Transverse colon (tissue), 4 donors: ENCODE results near the gene SCYL1. TPM values are rescaled to one million over a fixed set of nuclear protein-coding genes. Genes with fewer than 3 reads are reported as not detected.

Experiments used
- DNase-seq: peaks from one replicate; pipeline ENCODE4 v3.0.0-alpha.2; 2019
- H3K27ac ChIP-seq, 4 donors: fragments of 200-600 bp; sonication (generic); 2 replicates each; pipeline ENCODE4 v1.5.1; 2016 to 2018; ENCODE audit warnings: inconsistent platforms in 4 of 4
- H3K27me3 ChIP-seq: fragments of 200-600 bp; sonication (generic); 2 replicates; pipeline ENCODE4 v1.5.1; 2017; ENCODE audit warnings: inconsistent platforms
- H3K36me3 ChIP-seq, 4 donors: fragments of 200-600 bp; sonication (generic); 2 replicates each; pipeline ENCODE4 v1.5.1; 2017 to 2019; ENCODE audit warnings: inconsistent platforms in 4 of 4
- H3K4me1 ChIP-seq, 4 donors: fragments of 200-600 bp; sonication (generic); 2 replicates each; pipeline ENCODE4 v1.5.1; 2017 to 2020; ENCODE audit warnings: inconsistent platforms in 4 of 4
- H3K4me3 ChIP-seq, 4 donors: fragments of 200-600 bp; sonication (generic); 1 replicate in 1 of 4; 2 replicates in 3 of 4; pipeline versions ENCODE4 v1.5.1 to v1.6.1; 2017 to 2019; ENCODE audit warnings: inconsistent platforms in 4 of 4
- H3K9me3 ChIP-seq, 2 donors: fragments of 200-600 bp; sonication (generic); 2 replicates each; pipeline ENCODE4 v1.5.1; 2017 to 2019; ENCODE audit warnings: inconsistent platforms in 2 of 2
- EP300 ChIP-seq: sonication (generic); formaldehyde crosslinking; IDR thresholded peaks from one replicate; pipeline ENCODE4 v1.6.1; 2017; ENCODE audit warnings: antibody characterized with exemption, low read depth
- POLR2A ChIP-seq: fragments of 450-650 bp; IDR thresholded peaks from one replicate; pipeline ENCODE4 v1.6.1; 2016; ENCODE audit warnings: antibody characterized with exemption, mild to moderate bottlenecking, moderate library complexity
- POLR2AphosphoS5 ChIP-seq, 3 donors: sonication (generic); formaldehyde crosslinking; IDR thresholded peaks; one replicate each; pipeline ENCODE4 v1.6.1; 2016; ENCODE audit warnings: antibody characterized with exemption in 3 of 3
- WGBS, 2 donors: methylation state at CpG; one replicate each; pipeline ENCODE4 v1.1.5; 2018; ENCODE audit warnings: low coverage in 1 of 2; 5-methylcytosine and 5-hydroxymethylcytosine counted together
- in situ Hi-C, 4 donors: fragments of 200-750 bp; cut with MboI; loops; one replicate each; pipeline versions ENCODE4 v1.15.0 to v1.15.1; 2017; ENCODE audit warnings: low sequenced_read_pairs in 3 of 4, low pct_ligation_motif_present in 1 of 4, low pct_unique_long_range_greater_than_20kb in 1 of 4
- intact Hi-C: fragments of 100-400 bp; cut with DNase I; formaldehyde crosslinking; loops from one replicate; pipeline ENCODE4 v1.15.1; 2023; ENCODE audit warnings: low total_unique reads
- total RNA-seq, 4 donors: library from RNA; depleted of rRNA; stranded (reverse); fragments of >200 nt; gene quantifications; one replicate each; pipeline ENCODE4 v1.1.0, GENCODE V29; 2016
- TF ChIP-seq, protein P1 (sequence below), 5 experiments: fragments of 200-600 bp in 3 of 5; fragments of 450-650 bp in 2 of 5; sonication (generic) in 3 of 5; IDR thresholded peaks; 1 replicate in 2 of 5; 2 replicates in 3 of 5; pipeline ENCODE4 v1.5.1; 2016 to 2017; ENCODE audit warnings: antibody characterized with exemption in 5 of 5, inconsistent platforms in 3 of 5, mild to moderate bottlenecking in 2 of 5, moderate library complexity in 1 of 5

The SCYL1 gene
- total RNA-seq, 4 donors from 2014 or later: 41.0 to 78.4 (median 69.2) TPM

DNA sequence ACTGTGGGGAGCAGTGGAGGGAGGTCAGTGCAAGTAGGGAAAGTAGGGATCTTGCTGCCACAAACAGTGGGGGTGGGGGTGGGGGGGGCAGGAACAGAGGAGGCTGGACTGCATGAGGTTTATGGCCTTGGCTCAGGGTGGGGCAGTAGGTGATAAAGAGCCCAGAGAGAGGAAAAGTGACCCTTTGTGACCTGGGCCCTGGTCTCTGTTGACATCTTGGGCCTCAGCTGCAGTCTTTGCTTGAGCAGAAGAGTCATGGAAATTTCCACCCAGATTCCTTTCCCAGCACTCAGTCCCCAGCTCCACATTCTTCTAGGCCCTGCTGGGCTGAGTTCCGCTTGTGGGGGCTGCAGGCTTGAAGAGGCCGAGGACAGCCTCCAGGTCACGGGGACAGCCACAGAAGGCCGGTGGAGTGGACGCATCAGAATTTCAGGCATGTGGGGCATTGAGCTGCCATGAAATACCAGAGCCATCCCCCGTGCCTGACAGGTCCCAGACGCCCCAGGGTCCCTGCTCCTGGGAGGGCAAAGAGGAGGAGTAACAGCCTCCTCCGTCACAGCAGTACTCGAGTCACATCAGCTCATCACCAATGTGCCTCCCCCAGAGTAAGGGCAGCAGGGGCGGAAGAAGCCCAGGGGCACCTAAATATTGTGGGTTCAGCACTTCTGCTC lies 35.7 kb upstream of the SCYL1 start:
- peak; percentile 60 for DNase-seq
- intact Hi-C loops: no loop called here
- in situ Hi-C loops: no loop called here
- H3K4me1 ChIP-seq: peaks cover 80 to 93% (median 89%) of the 10 kb centered on the region in 4 donors
- H3K36me3 ChIP-seq: no peaks in the 10 kb centered on the region
- TF ChIP-seq POLR2A (no peak), EP300 (no peak), POLR2AphosphoS5 (IDR thresholded peaks at IDR 0.05) (peak; percentile 43 to 53 (median 52))
- TF ChIP-seq, protein P1, sequence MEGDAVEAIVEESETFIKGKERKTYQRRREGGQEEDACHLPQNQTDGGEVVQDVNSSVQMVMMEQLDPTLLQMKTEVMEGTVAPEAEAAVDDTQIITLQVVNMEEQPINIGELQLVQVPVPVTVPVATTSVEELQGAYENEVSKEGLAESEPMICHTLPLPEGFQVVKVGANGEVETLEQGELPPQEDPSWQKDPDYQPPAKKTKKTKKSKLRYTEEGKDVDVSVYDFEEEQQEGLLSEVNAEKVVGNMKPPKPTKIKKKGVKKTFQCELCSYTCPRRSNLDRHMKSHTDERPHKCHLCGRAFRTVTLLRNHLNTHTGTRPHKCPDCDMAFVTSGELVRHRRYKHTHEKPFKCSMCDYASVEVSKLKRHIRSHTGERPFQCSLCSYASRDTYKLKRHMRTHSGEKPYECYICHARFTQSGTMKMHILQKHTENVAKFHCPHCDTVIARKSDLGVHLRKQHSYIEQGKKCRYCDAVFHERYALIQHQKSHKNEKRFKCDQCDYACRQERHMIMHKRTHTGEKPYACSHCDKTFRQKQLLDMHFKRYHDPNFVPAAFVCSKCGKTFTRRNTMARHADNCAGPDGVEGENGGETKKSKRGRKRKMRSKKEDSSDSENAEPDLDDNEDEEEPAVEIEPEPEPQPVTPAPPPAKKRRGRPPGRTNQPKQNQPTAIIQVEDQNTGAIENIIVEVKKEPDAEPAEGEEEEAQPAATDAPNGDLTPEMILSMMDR (IDR thresholded peaks at IDR 0.05): no peak
- H3K27me3 ChIP-seq: no peaks in the 10 kb centered on the region
- H3K27ac ChIP-seq: peak overlapping the region; percentile 98 to 100 (median 99)
- no peaks in the 10 kb centered on the region for H3K9me3 ChIP-seq
- 59% methylated on average over 10 of the region's 10 CpGs; no CpG with 5 or more reads in 1 of the 2 donors for WGBS, 2 donors
- no peak overlapping the region for H3K4me3 ChIP-seq

DNA sequence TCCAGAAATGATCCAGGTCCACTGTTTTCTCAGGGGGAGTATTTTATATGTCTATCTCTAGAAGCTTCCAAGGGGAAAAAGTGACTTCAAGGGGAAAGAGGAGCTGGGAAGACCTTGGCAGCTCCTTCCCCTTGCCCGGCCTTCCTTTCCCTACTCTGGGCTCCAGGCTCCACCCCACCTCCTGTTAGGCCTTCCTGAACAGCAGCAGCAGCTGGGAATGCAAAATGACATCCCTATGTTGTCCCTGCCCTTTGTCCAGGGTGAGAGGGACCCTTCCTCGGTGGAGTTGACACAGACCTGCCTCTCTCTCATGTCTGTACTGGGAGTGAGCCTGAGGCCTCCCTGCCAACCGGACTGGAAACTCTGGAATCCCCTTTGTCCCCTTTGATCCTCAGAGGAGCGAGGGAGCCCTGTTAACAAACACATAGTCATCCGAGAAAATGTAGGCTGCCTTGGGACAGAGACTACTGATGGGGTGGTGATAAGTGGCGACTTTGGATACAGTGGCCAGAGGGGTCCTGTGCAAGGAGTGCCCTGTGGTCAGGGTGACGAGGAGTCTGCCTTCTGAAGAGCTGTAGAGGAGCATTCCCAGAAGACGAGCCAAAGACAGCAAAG lies 35.1 kb upstream of the SCYL1 start:
- in situ Hi-C loops: no loop called here
- Histone ChIP-seq H3K27ac (peak overlapping the region; percentile 98 to 100 (median 99)), H3K9me3 (no peaks in the 10 kb centered on the region), H3K4me1 (peaks cover 86 to 97% (median 94%) of the 10 kb centered on the region in 4 donors), H3K27me3 (no peaks in the 10 kb centered on the region), H3K4me3 (no peak overlapping the region), H3K36me3 (no peaks in the 10 kb centered on the region)
- no peak for TF ChIP-seq POLR2AphosphoS5 (IDR thresholded peaks at IDR 0.05)
- no peak for TF ChIP-seq EP300
- TF ChIP-seq, protein P1 (IDR thresholded peaks at IDR 0.05): no peak
- TF ChIP-seq POLR2A: no peak
- intact Hi-C loops: no loop called here
- 20 to 42% methylated on average over 5 to 8 of the region's 8 CpGs for WGBS, 2 donors
- DNase-seq: peak; percentile 52

DNA sequence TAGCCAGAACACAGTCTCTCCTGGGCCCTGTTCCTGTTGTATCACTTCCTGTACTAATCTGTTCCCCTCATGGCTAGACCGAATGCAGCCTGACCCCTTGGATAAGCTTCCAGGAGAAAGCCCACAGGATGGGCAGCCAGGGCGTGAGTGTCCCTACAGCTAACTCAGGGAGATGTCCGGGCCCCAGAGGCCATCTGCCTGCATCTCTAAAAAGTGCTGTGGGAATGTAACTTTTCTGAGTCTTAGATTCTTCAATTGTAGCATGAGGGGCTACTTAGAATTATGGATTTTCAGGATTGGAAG lies 33.8 kb upstream of the SCYL1 start:
- Histone ChIP-seq H3K4me3 (no peak overlapping the region), H3K27me3 (no peaks in the 10 kb centered on the region), H3K9me3 (no peaks in the 10 kb centered on the region), H3K27ac (peak overlapping the region; percentile 98 to 100 (median 99)), H3K4me1 (peaks cover 92 to 95% (median 95%) of the 10 kb centered on the region in 4 donors), H3K36me3 (no peaks in the 10 kb centered on the region)
- no peak for DNase-seq
- TF ChIP-seq, protein P1 (IDR thresholded peaks at IDR 0.05): no peak
- no peak for TF ChIP-seq POLR2A
- TF ChIP-seq EP300: no peak
- no peak for TF ChIP-seq POLR2AphosphoS5 (IDR thresholded peaks at IDR 0.05)
- 62% methylated on average over 3 of the region's 3 CpGs; no CpG with 5 or more reads in 1 of the 2 donors for WGBS, 2 donors
- intact Hi-C loops (no loop called here), in situ Hi-C loops (no loop called here)

DNA sequence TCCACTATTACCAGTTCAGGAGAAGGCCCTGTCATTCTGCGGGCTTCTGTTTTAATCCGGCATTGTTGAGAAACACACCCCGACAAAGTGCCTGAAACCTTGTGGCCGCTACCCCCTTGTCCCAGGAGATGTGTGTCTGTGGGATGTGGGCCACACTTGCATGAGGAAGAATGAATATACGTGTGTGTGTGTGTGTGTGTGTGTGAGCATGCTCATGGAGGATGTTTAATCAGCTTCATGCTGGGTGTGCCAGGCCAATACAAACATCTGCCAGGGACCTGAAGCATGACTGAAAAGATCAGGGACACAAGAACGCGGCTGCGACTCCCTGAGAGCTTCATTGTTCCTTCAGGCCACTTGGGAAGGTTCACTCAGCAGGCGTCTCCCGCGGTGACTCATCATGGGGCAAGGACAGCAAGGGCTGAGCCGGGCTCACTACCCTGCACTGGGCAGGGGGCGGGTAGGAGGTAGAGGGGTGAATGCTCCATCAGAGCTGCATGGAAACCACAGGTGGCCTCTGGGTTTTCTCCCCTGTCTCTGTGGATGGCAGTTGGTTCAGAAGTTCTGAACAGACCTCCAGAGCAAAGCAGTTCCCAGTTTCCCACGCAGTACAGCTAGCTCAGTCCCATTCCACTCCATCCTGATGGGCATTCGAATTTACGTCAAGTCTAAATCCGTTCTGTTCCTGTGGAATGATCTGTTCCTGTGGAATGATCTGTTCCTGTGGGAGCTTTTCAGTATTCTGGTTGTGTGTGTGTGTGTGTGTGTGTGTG lies 33.1 kb upstream of the SCYL1 start:
- TF ChIP-seq, protein P1 (IDR thresholded peaks at IDR 0.05): no peak
- TF ChIP-seq POLR2AphosphoS5 (IDR thresholded peaks at IDR 0.05) (peak; percentile 60 to 91 (median 89)), POLR2A (peak; percentile 82), EP300 (peak; percentile 81)
- H3K9me3 ChIP-seq: no peaks in the 10 kb centered on the region
- H3K36me3 ChIP-seq: no peaks in the 10 kb centered on the region
- WGBS, 2 donors: 16 to 23% methylated on average over 3 to 17 of the region's 17 CpGs
- no peak overlapping the region for H3K4me3 ChIP-seq
- H3K27me3 ChIP-seq: no peaks in the 10 kb centered on the region
- DNase-seq: peak; percentile 90
- H3K27ac ChIP-seq: peak overlapping the region; percentile 98 to 100 (median 99)
- in situ Hi-C loops (no loop called here), intact Hi-C loops (no loop called here)
- peaks cover 94 to 97% (median 96%) of the 10 kb centered on the region in 4 donors for H3K4me1 ChIP-seq
